HepG2 (cell line): ENCODE results near the gene RAB6A. TPM values are rescaled to one million over a fixed set of nuclear protein-coding genes. Genes with fewer than 3 reads are reported as not detected.

ENCODE experiments used
- AKAP8 ChIP-seq: sonication (generic); formaldehyde crosslinking; IDR thresholded peaks from 2 replicates; pipeline ENCODE4 v1.5.1; 2020; ENCODE audit warnings: mild to moderate bottlenecking, missing genetic modification reagents
- CBX5 ChIP-seq: sonication (generic); formaldehyde crosslinking; IDR thresholded peaks from 2 replicates; pipeline ENCODE4 v1.4.0; 2020; ENCODE audit warnings: missing genetic modification reagents, borderline replicate concordance
- CENPT ChIP-seq: sonication (generic); formaldehyde crosslinking; IDR thresholded peaks from 2 replicates; pipeline ENCODE4 v1.8.0; 2022; ENCODE audit warnings: low read depth, mild to moderate bottlenecking, moderate library complexity, missing genetic modification reagents
- FOXO1 ChIP-seq: sonication (generic); formaldehyde crosslinking; IDR thresholded peaks from 2 replicates; pipeline ENCODE4 v1.4.0; 2020; ENCODE audit warnings: missing genetic modification reagents
- FOXP4 ChIP-seq: sonication (generic); formaldehyde crosslinking; IDR thresholded peaks from 2 replicates; pipeline ENCODE4 v1.4.0; 2020; ENCODE audit warnings: missing genetic modification reagents
- HOXA3 ChIP-seq: sonication (generic); formaldehyde crosslinking; IDR thresholded peaks from 2 replicates; pipeline ENCODE4 v1.5.0; 2020; ENCODE audit warnings: missing genetic modification reagents
- IRF2 ChIP-seq: IDR thresholded peaks from 2 replicates; pipeline ENCODE4 v1.6.1; 2018; ENCODE audit warnings: missing genetic modification reagents, missing compliant biosample characterization
- KMT2B ChIP-seq: IDR thresholded peaks from 2 replicates; pipeline ENCODE4 v1.6.1; 2016; ENCODE audit warnings: missing genetic modification reagents, missing compliant biosample characterization
- MIER3 ChIP-seq: IDR thresholded peaks from 2 replicates; pipeline ENCODE4 v1.6.1; 2016; ENCODE audit warnings: missing compliant biosample characterization, borderline replicate concordance
- NR2F6 ChIP-seq, 2 experiments: IDR thresholded peaks; 2 replicates each; pipeline ENCODE4 v1.6.1; 2016; ENCODE audit warnings: antibody characterized with exemption in 1 of 2, mild to moderate bottlenecking in 1 of 2
- NR3C1 ChIP-seq: sonication (generic); formaldehyde crosslinking; IDR thresholded peaks from 2 replicates; pipeline ENCODE4 v1.4.0; 2020; ENCODE audit warnings: missing genetic modification reagents
- PBX3 ChIP-seq: sonication (generic); formaldehyde crosslinking; IDR thresholded peaks from 2 replicates; pipeline ENCODE4 v1.8.1; 2023; ENCODE audit warnings: missing genetic modification reagents, inconsistent platforms, borderline replicate concordance
- PHF8 ChIP-seq: sonication (generic); formaldehyde crosslinking; IDR thresholded peaks from 2 replicates; pipeline ENCODE4 v1.5.0; 2020; ENCODE audit warnings: missing genetic modification reagents
- RBM39 ChIP-seq: fragments of 200-400 bp; formaldehyde crosslinking; IDR thresholded peaks from one replicate; pipeline ENCODE4 v1.6.1; 2018; ENCODE audit warnings: antibody characterized with exemption, mild to moderate bottlenecking, low read depth, low read length; ENCODE audit not compliant: poor library complexity, severe bottlenecking
- SCMH1 ChIP-seq: sonication (generic); formaldehyde crosslinking; IDR thresholded peaks from 2 replicates; pipeline ENCODE4 v1.9.0; 2021; ENCODE audit warnings: missing genetic modification reagents, mild to moderate bottlenecking, borderline replicate concordance
- SMYD3 ChIP-seq: sonication (generic); formaldehyde crosslinking; IDR thresholded peaks from 2 replicates; pipeline ENCODE4 v1.8.1; 2023; ENCODE audit warnings: mild to moderate bottlenecking, missing genetic modification reagents
- TEF ChIP-seq: sonication (generic); formaldehyde crosslinking; IDR thresholded peaks from 2 replicates; pipeline ENCODE4 v1.5.0; 2020; ENCODE audit warnings: missing genetic modification reagents
- TGIF2 ChIP-seq: IDR thresholded peaks from 2 replicates; pipeline ENCODE4 v1.6.1; 2016; ENCODE audit warnings: control low read depth, missing compliant biosample characterization
- YY1 ChIP-seq: IDR thresholded peaks from 2 replicates; pipeline ENCODE4 v1.6.1; 2011; ENCODE audit warnings: low read length, low read depth, moderate library complexity, mild to moderate bottlenecking; ENCODE audit not compliant: insufficient read depth, insufficient replicate concordance
- ZMYM4 ChIP-seq: sonication (generic); formaldehyde crosslinking; IDR thresholded peaks from 2 replicates; pipeline ENCODE4 v1.8.1; 2023; ENCODE audit warnings: mild to moderate bottlenecking, missing genetic modification reagents
- ZNF234 ChIP-seq: sonication (generic); formaldehyde crosslinking; conservative IDR thresholded peaks from 2 replicates; pipeline ENCODE4 v1.5.1; 2020; ENCODE audit warnings: mild to moderate bottlenecking, missing genetic modification reagents
- ZNF451 ChIP-seq: sonication (generic); formaldehyde crosslinking; IDR thresholded peaks from 2 replicates; pipeline ENCODE4 v1.5.0; 2020; ENCODE audit warnings: mild to moderate bottlenecking, missing genetic modification reagents
- ZNF557 ChIP-seq: sonication (generic); formaldehyde crosslinking; IDR thresholded peaks from 2 replicates; pipeline ENCODE4 v1.4.0; 2020; ENCODE audit warnings: missing genetic modification reagents
- ZNF616 ChIP-seq: sonication (generic); formaldehyde crosslinking; IDR thresholded peaks from 2 replicates; pipeline ENCODE4 v1.5.0; 2020; ENCODE audit warnings: low read depth, mild to moderate bottlenecking, missing genetic modification reagents
- ZNF670 ChIP-seq: sonication (generic); formaldehyde crosslinking; IDR thresholded peaks from 2 replicates; pipeline ENCODE4 v1.8.0; 2022; ENCODE audit warnings: mild to moderate bottlenecking, missing genetic modification reagents, borderline replicate concordance
- ZNF841 ChIP-seq: sonication (generic); formaldehyde crosslinking; IDR thresholded peaks from 2 replicates; pipeline ENCODE4 v1.8.1; 2023; ENCODE audit warnings: missing genetic modification reagents, borderline replicate concordance
- ZNF850 ChIP-seq: sonication (generic); formaldehyde crosslinking; conservative IDR thresholded peaks from 2 replicates; pipeline ENCODE4 v1.9.0; 2021; ENCODE audit warnings: mild to moderate bottlenecking, missing genetic modification reagents
- ZSCAN9 ChIP-seq: IDR thresholded peaks from 2 replicates; pipeline ENCODE4 v1.6.1; 2016; ENCODE audit warnings: borderline replicate concordance
- polyA plus RNA-seq, 8 experiments: library from polyadenylated mRNA; depleted of rRNA in 3 of 8; stranded (reverse) in 7 of 8; unstranded in 1 of 8; fragments of >200 nt; fragmentation: Illumina TruSeq in 4 of 8; extraction: Trizol in 4 of 8; gene quantifications; 2 replicates each; pipeline versions ENCODE4 v1.2.1 to v1.2.3, GENCODE V29; 2011 to 2016; ENCODE audit warnings: low read depth in 4 of 8, missing spikeins in 1 of 8, mixed read lengths in 1 of 8; ENCODE audit not compliant: insufficient read depth in 1 of 8
- total RNA-seq, 5 experiments: library from RNA; depleted of rRNA; stranded (reverse); fragments of >200 nt; fragmentation: Illumina TruSeq; extraction: Trizol; gene quantifications; 2 replicates each; pipeline ENCODE4 v1.2.3, GENCODE V29; 2016; ENCODE audit warnings: low read depth in 1 of 5
- TF ChIP-seq, protein P1 (sequence below): sonication (generic); formaldehyde crosslinking; IDR thresholded peaks from 2 replicates; pipeline ENCODE4 v1.9.0; 2021; ENCODE audit warnings: missing genetic modification reagents, mild to moderate bottlenecking, borderline replicate concordance

The RAB6A gene
- total and polyA plus RNA-seq, 2 of the 13 experiments (the other 11 are each of a cell fraction or from before 2014, with no cell fraction given): 74.3 to 121 TPM

- TF ChIP-seq RBM39: no peak
- no peak for TF ChIP-seq PHF8 (CRISPR knock-in tag)
- TF ChIP-seq CBX5 (CRISPR knock-in tag): no peak
- TF ChIP-seq CENPT (CRISPR knock-in tag): no peak
- no peak for TF ChIP-seq ZNF616
- TF ChIP-seq FOXO1 (CRISPR knock-in tag): no peak
- no peak for TF ChIP-seq PBX3
- no peak for TF ChIP-seq ZNF451 (CRISPR knock-in tag)
- TF ChIP-seq IRF2 (CRISPR knock-in tag): no peak
- peak; percentile 30 for TF ChIP-seq YY1
- peak; percentile 24; the same call in 1 of the 2 replicates for TF ChIP-seq HOXA3 (CRISPR knock-in tag)
- TF ChIP-seq AKAP8 (CRISPR knock-in tag): no peak
- no peak for TF ChIP-seq TEF (CRISPR knock-in tag)
- TF ChIP-seq ZNF670 (CRISPR knock-in tag): no peak
- 0 out of 2 replicates have a peak, but pooled peaks have one; percentile 29 for TF ChIP-seq ZSCAN9 (CRISPR knock-in tag)
- no peak for TF ChIP-seq ZNF234
- no peak for TF ChIP-seq ZMYM4 (CRISPR knock-in tag)
- 0 out of 2 replicates have a peak, but pooled peaks have one; percentile 4 for TF ChIP-seq FOXP4 (CRISPR knock-in tag)
- no peak for TF ChIP-seq ZNF850 (CRISPR knock-in tag)
- TF ChIP-seq ZNF841 (CRISPR knock-in tag): no peak
- no peak for TF ChIP-seq KMT2B (CRISPR knock-in tag)
- TF ChIP-seq SMYD3: no peak
- no peak for TF ChIP-seq MIER3 (CRISPR knock-in tag)
- TF ChIP-seq TGIF2 (CRISPR knock-in tag): no peak
- no peak for TF ChIP-seq SCMH1 (CRISPR knock-in tag)
- TF ChIP-seq NR2F6 (IDR thresholded peaks at IDR 0.05): no peak; the same call in 1 of the 2 replicates
- peak; percentile 60; the same call in 1 of the 2 replicates for TF ChIP-seq NR2F6 (CRISPR knock-in tag; IDR thresholded peaks at IDR 0.05)
- no peak for TF ChIP-seq NR3C1 (CRISPR knock-in tag)
- no peak for TF ChIP-seq ZNF557
- TF ChIP-seq, protein P1, sequence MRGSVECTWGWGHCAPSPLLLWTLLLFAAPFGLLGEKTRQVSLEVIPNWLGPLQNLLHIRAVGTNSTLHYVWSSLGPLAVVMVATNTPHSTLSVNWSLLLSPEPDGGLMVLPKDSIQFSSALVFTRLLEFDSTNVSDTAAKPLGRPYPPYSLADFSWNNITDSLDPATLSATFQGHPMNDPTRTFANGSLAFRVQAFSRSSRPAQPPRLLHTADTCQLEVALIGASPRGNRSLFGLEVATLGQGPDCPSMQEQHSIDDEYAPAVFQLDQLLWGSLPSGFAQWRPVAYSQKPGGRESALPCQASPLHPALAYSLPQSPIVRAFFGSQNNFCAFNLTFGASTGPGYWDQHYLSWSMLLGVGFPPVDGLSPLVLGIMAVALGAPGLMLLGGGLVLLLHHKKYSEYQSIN (CRISPR knock-in tag): no peak
These were observed 12.6 kb downstream of the RAB6A start (continued) for GRCh38 chr11:73748300-73748699.
